Activated gamma-delta T cell (primary cell): ENCODE measurements around the gene BNC2.

Experiments used
- DNase-seq: peaks from one replicate; lab custom pipeline; 2025; lab: John Stamatoyannopoulos, UW

The BNC2 gene

GRCh38 chr9:16414451-16414850, 456.0 kb downstream of the BNC2 start:
- no peak for DNase-seq

GRCh38 chr9:16413509-16414016, 456.9 kb downstream of the BNC2 start:
- no peak for DNase-seq

DNA sequence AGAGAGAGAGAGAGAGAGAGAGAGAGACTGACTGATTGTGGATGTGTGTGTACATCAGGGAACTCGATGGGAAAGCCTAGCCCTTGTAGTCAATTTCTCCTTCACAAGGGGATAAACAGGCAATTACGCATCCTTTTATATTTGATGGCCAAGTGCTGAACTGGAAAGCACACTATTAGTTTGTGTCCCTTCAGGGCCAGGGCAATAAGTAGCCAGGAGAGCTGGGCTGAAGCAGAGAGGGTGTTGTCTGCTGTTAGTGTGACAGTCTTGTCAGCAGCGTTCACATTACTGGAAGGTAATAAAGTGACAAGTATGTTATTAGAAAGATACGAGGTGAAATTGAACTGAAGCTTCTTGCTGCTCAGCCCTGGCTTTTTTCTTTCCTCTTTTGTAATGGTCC, 457.7 kb downstream of the BNC2 start:
- no peak for DNase-seq

DNA sequence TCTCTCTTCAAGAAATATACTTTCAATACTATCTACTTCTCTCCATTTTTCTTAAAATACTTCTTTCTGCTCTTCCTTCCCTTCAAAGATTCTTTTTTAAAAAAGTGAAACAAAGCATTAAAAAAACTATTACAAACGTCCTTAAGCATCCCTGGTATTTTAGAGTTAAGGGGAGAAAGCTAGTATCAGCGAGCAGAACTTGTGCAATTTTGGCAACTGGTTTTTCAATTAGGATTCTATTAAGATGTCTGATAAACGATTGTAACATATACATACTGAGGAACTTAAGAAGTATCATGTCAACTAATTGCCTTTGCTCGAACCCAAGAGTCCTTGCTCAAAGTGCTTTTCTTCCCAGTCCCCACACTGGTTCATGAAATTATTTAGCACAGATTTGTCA, 459.2 kb downstream of the BNC2 start:
- DNase-seq = no peak

GRCh38 chr9:16410601-16411280, 459.7 kb downstream of the BNC2 start:
- no peak for DNase-seq

GRCh38 chr9:16407617-16408016, 462.9 kb downstream of the BNC2 start:
- DNase-seq = no peak

DNA sequence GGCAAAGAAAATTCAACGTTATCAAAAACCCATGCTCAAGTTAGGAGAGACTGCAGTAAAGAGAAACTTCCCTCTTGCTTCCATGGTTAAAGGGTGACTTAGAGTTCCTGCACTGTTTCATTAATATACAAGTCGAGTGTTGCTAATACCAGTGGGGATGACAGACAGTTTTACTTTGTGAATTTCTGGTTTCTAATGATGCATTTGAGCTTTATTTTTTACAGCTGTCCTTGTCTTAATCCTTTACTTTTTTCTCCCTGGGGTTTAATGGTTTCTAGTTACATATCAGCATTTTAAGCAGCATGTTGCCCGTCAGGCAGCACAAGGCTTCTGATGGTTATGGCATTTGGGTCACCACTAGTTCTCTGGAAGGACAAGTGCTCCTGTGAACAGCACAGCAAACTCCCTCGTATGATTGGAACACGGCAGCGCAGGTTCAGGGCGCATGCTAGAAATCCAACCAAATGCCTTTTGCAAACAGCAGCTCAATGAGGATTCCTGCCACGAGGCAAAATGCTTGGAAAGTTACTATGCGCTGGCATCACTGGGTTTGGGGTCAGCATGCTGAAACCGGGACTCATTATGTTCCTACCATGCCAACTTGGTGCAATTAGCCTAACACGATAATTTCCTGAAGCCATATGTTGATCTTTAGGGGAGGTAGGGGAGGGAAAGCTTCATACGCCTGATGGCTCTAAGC, 463.8 kb downstream of the BNC2 start:
- DNase-seq = no peak

DNA sequence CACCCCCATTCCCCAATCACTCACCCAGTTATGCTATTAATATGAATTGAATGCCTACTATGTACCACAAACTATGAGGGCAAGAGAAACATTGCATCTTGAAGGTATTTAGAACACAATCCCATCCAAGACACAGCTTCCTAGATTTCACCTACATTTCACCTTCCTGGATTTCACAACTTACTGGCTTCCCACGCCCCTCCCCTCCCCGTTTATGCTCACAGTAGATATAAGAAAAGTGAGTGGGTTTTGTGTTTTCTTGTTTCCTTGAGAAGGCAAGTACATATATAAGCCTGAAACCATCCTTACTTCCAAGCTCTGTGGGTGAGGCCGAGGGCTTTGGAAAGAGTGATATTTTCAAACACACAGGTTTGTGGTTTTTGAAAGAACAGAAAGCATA, 465.0 kb downstream of the BNC2 start:
- DNase-seq = no peak

- DNase-seq = no peak
Measured at GRCh38 chr9:16401701-16402100, 468.8 kb downstream of the BNC2 start.

DNA sequence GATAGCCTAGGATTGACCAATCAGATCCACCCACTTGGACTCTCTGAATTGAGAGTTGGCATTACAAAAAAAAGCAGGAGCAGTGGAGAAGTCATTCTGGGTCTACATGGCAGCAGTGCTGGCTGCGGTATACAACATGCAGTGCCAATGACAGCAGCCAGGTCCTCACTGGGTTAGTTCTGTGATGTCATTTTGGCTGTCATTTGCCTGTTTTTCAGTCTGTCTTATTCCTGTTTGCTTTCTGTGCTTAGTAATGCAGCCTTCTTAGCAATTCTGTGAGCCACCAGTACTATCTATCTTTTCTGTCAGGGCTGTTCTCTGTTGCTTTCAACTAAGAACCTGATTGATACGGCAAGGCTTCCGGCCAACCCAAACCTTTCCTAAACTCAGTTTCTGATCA, 471.8 kb downstream of the BNC2 start:
- DNase-seq = no peak

- DNase-seq = no peak
Measured at GRCh38 chr9:16396389-16396788, 474.1 kb downstream of the BNC2 start.

DNA sequence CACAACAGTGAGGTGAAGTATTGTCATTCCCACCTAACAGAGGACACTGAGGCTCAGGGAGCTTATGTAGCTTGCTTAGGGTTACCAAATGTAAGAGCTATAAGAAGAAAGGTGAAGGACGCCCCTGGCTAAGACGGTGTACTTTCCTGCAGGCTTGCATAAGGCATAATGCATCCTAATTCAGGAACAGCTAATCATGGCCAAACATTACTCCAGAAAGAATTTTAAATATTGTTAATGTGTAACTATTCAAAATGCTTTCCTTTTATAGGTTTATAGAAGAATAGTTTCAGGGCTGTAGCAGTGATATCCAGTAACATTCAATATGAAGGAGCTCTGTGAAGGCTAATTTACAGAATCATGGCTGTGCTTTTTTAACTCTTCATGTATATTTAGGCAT, 479.1 kb downstream of the BNC2 start:
- DNase-seq = no peak

DNA sequence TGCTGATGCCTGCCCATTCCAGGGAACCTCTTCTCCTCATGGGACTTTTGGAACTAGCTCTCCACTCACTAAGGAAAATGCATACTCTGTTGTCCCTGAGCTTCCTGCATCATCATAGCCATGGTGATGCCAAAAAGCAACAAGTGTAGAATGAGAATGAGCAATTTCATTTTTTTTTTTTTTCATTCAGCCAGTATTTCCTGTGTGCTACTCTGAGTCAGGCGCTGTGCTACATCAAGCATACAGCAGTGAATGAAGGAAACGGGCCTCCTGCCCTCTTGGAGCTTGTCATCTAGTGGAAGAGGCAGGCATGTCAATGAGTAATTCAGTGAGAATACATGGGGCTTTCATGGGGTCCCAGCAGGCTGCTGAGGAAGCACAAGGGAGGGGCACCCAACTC, 483.1 kb downstream of the BNC2 start:
- DNase-seq = no peak

DNA sequence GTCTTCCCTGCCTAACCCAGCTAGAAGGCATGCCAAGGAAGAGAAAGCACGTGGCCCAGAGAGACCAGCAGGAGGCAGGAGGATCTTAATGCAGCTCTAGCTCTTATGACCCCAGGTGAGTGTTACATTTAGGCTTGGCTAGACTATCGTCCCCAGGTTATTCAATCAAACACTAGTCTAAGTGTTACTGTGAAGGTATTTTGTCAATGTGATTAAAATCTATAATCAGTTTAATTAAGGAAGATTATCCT, 483.7 kb downstream of the BNC2 start:
- DNase-seq = no peak

- no peak for DNase-seq
Measured at GRCh38 chr9:16386007-16386826, 484.3 kb downstream of the BNC2 start.

DNA sequence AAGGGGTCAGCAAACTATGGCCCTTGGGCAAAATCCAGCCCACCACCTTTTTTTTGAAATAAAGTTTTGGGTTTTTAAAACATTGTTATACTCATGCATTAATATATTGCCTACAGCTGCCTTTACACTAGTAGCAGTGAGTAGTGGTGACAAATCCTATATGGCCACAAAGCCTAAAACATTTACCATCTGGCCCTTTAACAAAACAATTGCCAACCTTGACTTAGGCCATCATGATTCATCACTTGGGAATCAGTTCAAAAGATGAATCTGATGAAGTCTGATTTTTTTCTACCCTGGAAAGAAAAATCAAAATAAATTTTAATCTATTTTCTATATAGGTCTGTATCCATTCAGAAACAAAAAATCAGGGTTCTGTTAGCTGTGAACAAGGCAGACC, 484.9 kb downstream of the BNC2 start:
- DNase-seq = no peak

DNA sequence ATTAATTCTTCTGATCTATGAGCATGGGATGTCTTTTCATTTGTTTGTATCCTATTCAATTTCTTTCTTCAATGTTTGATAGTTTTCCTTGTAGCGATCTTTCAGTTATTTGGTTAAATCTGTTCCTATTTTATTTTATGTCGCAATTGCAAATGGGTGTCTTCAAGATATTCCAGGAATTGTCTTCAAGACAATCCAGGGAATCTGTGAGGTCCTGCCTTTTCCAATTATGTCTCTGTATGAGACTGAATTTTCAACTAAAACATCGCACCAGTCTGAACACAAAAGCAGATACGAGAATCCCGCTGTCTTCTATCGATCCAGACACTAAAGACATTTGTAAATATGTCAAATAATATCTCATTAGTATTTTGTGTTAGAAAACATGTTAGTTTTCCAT, 485.5 kb downstream of the BNC2 start:
- no peak for DNase-seq

DNA sequence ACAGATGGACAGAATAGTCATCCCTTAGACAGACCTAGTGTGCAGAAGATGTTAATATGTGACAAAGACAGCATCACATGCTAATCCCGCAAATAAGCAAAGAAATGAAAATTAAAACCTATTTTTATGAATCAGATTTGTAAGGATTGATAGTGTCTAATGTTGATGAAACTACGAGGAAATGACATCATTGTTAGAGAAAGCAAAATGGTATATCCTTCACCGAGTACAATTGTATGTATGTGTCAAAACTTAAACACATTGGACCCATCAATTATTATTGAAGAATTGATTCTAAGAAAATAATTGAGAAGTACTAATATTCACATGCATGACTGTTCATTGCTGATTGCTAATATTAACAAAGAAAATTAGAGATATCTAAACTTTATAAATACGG, 493.2 kb downstream of the BNC2 start:
- no peak for DNase-seq

DNA sequence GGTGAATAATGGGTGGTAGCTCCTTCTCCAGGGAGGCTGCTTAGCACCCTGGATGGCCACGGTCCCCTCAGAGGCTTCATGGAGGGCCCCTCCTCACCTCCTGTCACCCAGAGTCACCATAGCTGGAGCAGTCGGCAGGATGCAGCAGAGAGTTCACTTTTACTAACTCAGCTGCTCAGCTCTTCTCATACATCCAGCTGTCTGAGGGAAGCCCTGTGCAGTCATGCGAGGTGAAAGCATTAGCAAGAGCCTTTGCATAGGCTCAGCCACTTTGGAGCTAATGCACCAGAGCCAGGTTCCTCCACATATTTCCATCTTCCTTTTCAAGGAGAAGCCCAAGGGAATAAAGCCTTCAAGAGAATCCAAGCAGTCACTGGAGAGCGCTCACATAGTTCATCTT, 499.2 kb downstream of the BNC2 start:
- no peak for DNase-seq

- DNase-seq = no peak
Measured at GRCh38 chr9:16370647-16371046, 499.8 kb downstream of the BNC2 start.

- DNase-seq = no peak
Measured at GRCh38 chr9:16369427-16369826, 501.0 kb downstream of the BNC2 start.

GRCh38 chr9:16368237-16369087, 502.0 kb downstream of the BNC2 start:
- DNase-seq = no peak
